HG03558 (cell line): ENCODE data around the gene MMP24OS.

Experiments used
- ATAC-seq: cut with Tn5 transposase; IDR thresholded peaks from one replicate; pipeline ENCODE4 v1.9.1; 2021; ENCODE audit warnings: moderate number of reproducible peaks; ENCODE audit not compliant: unreplicated experiment; ENCODE audit errors: extremely low read depth

Gene MMP24OS

DNA sequence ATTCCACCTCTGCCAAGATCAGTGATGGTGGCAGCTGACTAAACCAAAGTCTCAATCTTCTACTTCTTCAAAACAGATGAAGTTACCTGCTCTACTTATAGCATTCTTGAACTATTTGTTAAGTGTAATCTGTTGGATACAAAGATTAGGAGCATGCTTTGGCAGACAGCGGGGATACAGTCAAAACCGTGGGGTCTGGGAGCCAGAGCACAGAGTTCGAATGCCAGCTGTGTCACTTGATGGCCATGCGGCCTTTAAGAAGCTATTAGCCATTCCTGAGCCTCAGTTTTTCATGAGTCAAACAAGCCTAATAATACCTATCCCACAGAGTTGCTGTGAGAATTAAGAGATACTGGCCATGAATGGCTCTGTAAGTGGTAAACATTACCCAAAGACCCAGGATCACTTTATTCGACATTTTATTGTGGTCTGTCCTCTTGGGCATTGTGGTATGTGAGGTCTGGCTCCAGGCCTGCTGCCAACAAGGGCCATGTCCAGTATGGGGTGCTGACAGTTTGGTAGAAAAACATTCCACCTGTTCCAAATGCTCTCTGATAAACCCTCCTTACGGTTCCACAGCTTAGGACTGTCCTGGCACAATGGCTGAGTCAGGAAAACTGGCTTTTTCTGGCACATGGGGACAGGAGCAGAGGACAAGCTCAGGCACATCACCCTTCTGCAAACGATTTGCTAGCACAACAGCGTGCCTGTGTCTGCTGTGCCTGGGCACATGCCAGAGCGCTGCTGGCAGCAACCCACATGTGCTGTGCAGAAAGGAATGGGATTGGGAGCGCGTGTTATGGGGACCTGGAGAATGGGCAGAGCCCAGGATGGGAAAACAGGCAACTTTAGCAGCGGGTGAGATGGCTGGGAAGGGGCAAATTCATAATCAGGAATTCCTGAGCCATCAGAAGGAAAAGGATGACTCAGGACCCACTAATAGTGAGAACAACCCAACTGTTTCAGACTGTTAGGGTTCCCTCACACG is 30.0 kb upstream of the MMP24OS start:
- ATAC-seq = no peak

DNA sequence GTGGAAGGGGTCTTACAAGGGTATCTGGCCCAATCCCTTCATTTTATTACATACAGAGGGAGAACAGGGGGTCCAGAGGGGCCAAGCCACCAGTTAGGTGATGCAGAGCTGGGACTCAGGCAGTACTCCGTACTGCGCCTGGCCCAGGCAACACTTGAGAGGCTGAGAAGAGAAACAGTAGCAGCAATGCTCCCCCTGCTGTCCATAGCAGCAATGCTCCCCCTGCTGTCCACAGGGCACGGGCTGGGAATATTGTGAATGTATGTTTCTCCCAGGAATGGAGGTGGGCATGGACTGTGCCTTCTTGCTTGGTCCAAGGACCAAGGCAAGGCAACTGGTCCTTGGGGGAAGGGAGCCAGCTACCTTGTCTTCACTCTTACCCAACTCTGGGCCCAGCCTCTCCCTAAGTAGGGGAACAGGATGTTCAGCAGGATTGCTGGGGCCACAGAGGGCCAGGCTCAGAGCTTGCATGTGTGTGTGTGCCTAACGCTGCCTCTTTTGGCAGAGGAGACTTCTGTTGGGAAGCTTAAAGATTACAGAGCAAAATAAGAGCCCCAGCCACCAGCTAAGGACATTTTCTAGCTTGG is 29.1 kb upstream of the MMP24OS start:
- ATAC-seq = no peak

DNA sequence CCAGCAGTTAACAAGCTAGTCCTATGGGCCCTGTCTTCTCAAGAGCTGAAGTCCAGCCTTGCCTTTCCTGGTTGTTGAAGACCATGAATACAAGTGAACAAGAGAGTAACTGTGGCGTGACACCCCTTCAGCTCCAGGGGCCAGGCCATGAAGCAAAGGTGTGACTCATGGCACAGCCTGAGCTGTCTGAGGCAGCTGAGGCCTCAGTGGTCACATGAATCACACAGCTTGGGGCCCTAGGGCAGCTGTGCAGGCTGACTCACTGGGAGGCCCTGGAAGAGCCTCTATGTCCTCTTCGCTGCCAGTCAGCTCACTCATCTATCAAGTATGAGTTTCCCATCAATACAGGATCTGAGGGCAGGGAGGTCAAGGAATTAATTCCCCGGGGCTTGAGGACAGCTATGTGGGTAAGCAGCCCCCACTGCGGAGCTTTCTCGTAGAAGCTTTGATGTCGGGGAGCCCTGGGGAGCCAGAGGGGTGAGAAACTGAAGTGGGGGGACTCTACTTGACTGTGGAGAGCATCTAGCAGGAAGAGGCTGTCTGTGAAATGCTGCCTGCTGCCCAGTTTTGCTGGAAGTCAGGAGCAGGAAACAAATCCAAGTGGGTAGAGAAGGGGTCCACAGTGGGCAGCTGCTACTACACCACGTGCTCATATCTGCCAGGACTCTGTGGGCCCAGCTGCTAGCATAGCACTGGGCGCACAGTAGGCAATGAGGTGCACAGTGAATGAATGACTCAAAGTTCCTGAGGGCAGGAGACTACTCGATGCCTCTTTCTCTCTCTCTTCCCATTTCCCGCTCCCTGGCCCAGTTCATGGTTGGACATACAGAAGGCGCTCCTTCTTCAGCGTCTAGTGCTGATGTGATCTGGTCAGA is 28.0 kb upstream of the MMP24OS start:
- no peak for ATAC-seq

DNA sequence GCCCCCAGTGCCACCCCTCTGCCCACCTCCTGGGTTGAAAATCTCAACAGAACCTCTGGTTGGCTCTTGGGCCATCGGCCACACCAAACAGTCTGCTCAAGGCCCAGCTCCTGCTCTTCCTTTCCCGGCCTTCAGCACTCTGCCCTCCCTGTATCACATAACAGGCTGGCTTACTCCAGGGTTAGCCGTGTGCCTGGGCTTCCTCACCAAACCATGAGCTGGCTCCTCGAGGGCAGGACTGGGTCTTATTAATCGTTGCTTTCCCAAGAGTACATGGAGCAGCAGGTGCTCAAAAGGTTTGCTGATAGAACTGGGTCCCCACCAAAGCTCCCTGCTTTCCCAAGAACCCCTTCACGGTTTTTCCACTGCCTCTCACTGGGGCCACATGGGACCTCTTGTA is 27.0 kb upstream of the MMP24OS start:
- ATAC-seq = no peak

DNA sequence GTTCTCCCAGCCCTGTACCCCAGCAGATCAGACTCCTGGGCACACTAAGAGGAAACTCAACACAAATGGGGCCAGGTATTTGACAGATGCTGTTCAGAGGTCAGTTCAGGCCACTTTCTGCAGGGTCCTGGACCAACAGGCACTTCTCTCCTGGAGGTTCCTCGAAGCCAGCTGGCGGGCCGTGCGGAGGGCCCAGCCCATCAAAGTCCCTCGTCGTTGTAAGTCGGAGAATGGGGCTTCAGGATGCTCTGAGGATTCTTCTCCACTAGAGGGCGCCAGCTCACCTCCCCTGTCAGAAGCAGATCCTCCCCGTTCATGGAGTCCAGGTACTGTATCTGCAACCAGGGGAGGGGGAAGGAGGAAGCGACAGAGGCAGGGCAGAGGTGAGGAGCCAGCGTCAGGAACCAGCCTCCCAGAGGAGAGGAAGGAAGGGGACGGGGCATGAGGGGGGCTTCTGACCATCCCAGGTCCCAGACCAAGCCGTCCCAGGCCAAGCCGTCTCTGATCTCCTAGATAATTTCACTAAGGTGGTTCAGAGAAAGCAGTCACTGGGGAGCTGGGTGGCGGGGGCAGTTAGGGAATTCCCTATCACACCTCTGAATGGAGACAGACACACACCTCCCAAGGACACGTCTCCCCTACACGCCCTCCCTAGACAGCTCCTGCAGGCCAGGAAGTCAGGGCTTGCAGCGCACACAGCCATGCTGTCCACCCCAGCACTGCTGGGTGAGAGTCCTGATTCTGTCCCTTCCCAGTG is 26.0 kb upstream of the MMP24OS start:
- no peak for ATAC-seq

DNA sequence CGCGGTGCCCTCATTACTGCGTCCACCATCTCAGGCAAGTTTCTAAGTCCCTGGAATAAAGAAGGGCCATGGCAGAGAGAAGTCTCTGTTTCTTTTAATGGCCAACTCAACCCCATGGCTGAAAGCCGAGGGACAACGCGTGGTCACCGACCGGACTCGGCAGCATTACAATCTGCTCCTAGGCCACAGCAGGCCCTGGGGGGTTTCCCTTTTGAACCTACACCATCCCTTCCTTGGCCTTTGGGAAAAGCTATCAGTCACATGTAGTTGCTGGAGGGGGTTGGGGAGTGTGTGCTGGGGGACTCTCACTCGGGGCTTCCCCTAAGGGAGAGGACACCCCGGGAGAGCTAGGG is 25.4 kb upstream of the MMP24OS start:
- ATAC-seq = no peak

DNA sequence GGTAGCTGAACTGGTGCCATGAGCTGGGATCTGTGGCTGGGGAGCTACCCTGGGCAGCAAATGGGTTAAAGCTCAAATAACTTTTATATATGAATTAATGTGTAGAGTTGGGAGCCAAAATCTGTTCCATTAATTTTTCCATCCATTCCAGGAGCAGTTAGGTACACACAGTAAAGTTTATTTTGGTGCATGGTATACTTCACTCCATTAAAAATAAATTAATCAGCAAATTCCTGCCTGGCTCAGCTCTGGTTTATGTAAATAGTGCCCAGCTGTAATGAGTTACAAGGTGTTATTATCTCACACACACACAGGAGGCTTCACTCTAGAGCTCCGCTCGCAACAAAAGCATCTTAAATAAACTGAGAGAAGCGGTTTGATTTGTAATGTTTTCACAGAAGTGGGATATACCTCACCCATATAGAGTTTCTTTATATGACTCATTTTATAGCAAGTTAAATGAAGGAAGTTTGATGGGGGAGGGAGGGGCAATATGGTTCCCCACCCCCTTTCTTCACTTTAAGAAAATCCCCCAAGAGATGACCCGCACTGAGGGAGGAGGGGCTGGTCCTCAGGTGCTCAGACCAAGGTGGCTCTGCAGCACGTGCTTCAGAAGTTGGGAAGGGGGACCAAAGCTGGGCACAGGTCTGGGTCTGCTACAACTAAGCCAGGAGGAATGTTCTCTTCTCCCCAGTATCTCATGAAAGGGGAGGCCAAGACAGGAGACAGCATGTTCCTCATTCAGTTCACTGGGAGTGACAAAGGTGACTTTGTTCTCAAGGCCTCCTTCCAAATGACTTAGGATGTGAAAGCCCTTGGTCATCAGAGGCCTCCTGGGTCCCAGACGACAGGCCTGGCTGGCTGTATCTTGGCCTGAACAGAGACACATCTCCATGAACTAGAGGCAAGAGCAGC is 24.8 kb upstream of the MMP24OS start:
- no peak for ATAC-seq

DNA sequence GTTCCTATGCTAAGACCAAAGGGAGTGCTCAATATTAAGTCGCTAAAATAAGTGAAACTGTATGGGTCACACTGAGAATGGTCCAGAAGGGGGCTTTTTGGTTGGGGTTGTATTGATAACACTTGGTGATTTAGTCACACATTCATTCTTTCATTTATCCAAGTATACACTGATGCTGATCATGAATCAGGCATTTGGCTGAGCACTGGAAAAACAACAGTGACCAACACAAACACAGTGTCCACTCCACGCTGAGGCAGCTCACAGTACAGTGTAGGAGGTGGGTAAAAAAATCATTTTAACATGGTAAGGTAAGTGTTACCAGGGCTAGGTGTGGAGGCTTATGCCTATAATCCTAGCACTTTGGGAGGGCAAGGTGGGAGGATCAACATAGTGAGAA is 23.5 kb upstream of the MMP24OS start:
- ATAC-seq = no peak

DNA sequence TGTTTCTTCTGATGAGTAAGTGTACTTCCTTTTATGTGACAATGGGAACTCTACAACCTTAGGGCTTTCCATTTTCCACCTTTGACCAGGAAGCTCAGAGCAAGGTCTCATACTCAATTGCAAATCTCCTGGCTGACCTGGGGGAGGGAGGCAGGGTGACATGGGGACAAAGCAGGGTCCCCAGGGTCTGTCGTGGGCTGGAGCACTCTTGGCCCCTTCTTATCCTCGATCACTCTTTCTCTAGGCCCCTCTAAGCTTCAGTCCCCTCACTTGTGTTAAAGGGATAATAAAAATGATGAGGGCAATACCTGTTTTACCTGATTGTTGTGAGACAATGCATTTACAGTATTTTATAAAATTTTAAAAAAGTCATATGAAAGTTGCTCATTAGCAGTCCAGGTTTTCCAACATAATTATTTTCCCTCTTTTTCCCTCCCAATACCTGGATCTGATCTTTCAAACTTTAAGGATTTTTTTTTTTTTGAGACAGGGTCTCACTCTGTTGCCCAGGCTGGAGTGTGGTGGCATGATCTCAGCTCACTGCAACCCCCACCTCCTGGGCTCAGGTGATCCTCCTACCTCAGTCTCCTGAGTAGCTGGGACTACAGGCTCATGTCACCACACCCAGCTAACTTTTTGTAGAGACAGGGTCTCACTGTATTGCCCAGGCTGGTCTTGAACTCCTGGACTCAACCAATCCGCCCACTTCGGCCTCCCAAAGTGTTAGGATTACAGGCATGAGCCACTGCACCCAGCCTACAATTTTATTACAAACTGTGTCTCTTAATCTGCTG is 22.7 kb upstream of the MMP24OS start:
- ATAC-seq = no peak

DNA sequence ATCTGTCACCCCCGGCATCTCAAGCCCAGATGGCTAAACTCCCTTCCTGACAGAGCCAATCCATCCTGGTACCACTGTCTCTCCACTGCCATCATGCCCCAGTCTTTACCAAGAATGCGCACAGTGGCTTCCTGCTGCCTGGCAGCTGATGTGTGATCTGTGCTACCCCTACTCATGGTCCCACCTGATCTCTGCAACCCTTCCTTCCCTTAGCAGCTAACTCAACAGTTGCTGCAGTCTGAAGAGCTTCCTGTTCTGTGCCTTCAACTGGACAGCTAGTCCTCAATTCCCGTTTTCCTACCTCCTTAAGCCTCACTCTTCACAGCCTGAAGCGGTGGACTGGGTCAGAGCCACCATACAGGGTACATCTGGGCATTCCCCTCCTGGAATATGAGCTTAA is 21.9 kb upstream of the MMP24OS start:
- ATAC-seq = no peak

DNA sequence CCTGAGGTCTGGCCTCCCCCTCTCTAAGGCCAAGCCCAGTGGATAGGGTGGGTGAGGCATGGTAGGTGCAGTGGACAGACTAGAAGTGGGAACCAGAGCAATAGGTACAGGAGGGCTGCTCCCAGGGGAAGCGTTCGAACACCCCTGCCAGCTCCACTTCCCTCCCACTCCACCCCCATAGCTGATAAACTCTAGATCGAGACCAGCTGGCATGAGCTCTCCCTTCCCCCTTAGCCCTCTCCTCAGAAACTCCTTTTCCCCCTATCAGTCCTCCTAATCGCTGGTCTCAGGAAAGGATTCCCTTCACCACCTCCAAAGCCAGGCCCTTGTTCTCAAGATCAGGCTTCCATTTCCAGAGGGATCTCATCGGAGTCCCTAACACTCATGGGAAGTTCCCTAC is 20.3 kb upstream of the MMP24OS start:
- no peak for ATAC-seq

DNA sequence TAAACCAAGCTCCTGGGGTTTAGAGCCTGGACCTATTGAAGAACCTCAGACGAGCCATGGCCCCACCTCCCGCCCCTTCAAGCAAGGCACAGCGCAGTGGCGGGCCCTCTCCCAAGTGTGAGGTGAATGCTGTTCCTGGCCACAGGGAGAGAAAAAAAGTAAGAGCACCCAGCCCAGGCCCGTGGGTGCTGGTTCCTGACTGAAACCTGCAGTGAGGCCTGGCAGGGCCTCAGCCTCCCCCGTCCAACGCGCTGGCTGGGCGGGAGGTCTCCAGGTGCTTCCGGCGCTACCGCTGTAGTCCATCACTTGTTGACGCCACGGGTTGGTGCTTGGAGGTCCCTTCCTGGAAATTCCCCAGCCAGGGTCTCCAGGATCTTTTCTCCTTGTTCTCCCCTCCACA is 19.8 kb upstream of the MMP24OS start:
- ATAC-seq = no peak

DNA sequence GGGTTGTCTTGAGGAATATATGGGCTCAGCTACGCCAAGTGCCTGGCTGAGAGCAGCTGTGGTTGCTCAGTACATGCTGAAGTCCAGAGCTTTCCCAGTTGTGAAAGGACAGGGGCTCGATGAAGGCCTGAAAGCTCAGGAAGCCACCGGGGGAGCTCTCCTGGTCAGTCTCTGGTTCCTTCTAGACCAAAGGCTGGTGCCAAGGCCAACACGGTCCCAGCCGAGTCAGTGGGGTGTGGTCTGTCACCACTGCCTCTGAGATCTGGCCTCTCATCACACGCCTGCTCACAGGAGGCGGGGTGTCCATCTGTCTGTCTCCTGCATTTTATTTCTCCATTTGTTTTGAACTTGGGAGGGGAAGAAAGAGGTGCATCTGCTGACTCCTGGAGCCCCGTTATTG is 19.2 kb upstream of the MMP24OS start:
- no peak for ATAC-seq

DNA sequence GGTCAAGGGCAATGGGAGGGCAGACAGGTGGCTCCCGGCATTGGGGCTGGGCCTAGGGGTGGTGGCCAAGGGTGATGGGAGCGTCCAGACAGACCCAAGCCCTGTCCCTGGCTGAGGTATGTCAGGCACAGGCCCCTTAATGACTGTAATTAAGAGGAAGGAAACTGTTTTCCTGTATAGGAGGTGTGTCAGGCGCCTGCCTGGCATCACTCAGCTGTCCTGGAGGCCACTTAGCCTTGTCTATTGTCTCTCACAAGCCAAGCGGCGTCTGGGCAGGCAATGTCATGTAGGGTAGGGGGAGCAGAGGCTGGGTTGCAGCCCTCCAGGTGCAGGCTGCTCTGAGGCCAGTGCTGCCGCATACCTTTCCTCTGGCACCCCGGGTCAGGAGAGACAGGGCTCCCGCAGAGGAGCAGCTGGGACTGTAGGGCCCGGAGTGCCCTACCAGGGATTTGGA is 18.2 kb upstream of the MMP24OS start:
- no peak for ATAC-seq

DNA sequence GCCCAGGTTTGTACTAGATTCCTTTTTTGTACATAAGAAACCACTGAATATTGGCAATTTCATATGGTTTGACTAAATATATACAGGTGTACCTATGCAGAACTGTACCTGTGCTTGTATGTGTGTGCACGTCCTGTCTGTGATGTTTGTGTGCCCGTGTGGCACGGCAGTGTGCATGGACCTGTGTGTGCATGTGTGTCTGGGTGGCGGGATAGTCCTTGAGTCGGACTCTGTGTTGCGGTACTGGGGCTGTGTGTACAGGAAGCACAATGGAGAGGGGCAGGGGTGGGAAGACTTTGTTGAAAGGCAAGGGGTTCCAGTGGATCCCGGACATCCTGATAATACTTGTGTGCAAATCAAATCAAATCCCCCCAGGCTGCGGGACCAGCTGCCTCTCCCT is 17.8 kb upstream of the MMP24OS start:
- ATAC-seq = no peak

DNA sequence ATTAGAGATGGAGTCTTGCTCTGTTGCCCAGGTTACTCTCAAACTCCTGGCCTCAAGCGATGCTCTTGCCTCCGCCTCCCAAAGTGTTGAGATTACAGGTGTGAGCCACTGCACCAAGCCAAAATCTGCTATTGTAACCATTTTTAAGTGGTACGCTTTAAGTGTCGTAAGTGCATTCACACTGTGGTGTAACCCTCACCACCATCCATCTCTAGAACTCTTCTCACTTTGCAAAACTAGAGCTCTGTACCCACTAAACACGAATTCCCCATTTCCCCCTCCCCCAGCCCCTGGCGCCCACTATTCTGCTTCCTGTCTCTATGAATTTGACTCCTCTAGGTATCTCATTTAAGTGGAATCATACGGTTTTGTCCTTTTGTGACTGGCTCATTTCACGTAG is 17.1 kb upstream of the MMP24OS start:
- ATAC-seq = no peak

DNA sequence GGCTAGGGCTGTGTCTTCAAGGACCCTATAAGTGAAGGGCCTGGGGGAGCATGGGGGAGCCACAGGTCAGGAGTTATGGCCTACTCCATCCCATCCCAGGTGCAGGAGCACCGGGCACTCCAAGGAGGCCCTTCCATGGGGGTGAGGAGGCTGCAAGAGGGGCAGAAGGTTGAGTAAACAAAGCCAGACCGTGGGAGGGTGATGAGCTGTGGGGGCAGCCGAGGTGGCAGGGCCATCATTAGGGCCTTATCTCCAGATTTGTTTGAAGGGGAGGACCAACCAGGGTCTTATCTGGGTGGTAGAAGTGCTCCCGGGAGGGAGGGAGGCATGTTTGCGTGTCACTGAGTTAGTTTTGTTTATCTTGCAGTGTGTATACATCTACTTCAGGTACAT is 16.4 kb upstream of the MMP24OS start:
- no peak for ATAC-seq
